Testis (tissue), 3 donors: ENCODE measurements around the gene GSAP. TPM values are rescaled to one million over a fixed set of nuclear protein-coding genes. Genes with fewer than 3 reads are reported as not detected.

ENCODE experiments used
- DNase-seq: peaks from one replicate; pipeline ENCODE4 v3.0.0-alpha.2; 2019
- H3K27ac ChIP-seq, 2 donors: fragments of 200-600 bp; sonication (generic); one replicate each; pipeline ENCODE4 v1.5.1; 2019
- H3K27me3 ChIP-seq: fragments of 200-600 bp; sonication (generic); one replicate; pipeline ENCODE4 v1.5.1; 2019
- H3K36me3 ChIP-seq: fragments of 200-600 bp; sonication (generic); one replicate; pipeline ENCODE4 v1.5.1; 2017; ENCODE audit warnings: low read depth; ENCODE audit errors: missing control alignments
- H3K4me1 ChIP-seq: fragments of 200-600 bp; sonication (generic); one replicate; pipeline ENCODE4 v1.5.1; 2019
- H3K4me3 ChIP-seq, 2 donors: fragments of 200-600 bp; sonication (generic); one replicate each; pipeline ENCODE4 v1.5.1; 2017 to 2019
- H3K9me3 ChIP-seq: fragments of 200-600 bp; sonication (generic); one replicate; pipeline ENCODE4 v1.5.1; 2017
- CTCF ChIP-seq, 3 experiments: fragments of 450-650 bp in 2 of 3; fragments of 200-600 bp in 1 of 3; sonication (generic) in 1 of 3; IDR thresholded peaks; one replicate each; pipeline ENCODE4 v1.5.1; 2016 to 2019; ENCODE audit warnings: antibody characterized with exemption in 3 of 3, mild to moderate bottlenecking in 2 of 3, moderate library complexity in 1 of 3
- POLR2A ChIP-seq: fragments of 450-650 bp; IDR thresholded peaks from one replicate; pipeline ENCODE4 v1.6.1; 2017; ENCODE audit warnings: antibody characterized with exemption, mild to moderate bottlenecking, moderate library complexity
- whole genome bisulfite sequencing, 2 donors: methylation state at CpG; one replicate each; pipeline ENCODE4 v1.1.5; 2018; 5-methylcytosine and 5-hydroxymethylcytosine counted together
- intact Hi-C: fragments of 100-400 bp; cut with DNase I; formaldehyde crosslinking; loops from one replicate; pipeline ENCODE4 v1.15.1; 2023; ENCODE audit warnings: low total_unique reads
- polyA plus RNA-seq: library from polyadenylated mRNA; stranded (reverse); fragments of 350-450 nt; fragmentation: Illumina TruSeq; extraction: RNeasy Lipid Tissue Mini Kit (QIAGEN cat#74804); gene quantifications from one replicate; pipeline ENCODE4 v1.2.3, GENCODE V29; 2014; ENCODE audit warnings: low read depth, low replicate concordance; ENCODE audit not compliant: insufficient read depth
- total RNA-seq, 2 donors: library from RNA; depleted of rRNA; stranded (reverse); fragments of >200 nt; gene quantifications; one replicate each; pipeline ENCODE4 v1.2.3, GENCODE V29; 2016

GSAP gene
- total and polyA plus RNA-seq, 3 donors from 2014 or later: 6.0 to 16.2 (median 14.6) TPM

DNA sequence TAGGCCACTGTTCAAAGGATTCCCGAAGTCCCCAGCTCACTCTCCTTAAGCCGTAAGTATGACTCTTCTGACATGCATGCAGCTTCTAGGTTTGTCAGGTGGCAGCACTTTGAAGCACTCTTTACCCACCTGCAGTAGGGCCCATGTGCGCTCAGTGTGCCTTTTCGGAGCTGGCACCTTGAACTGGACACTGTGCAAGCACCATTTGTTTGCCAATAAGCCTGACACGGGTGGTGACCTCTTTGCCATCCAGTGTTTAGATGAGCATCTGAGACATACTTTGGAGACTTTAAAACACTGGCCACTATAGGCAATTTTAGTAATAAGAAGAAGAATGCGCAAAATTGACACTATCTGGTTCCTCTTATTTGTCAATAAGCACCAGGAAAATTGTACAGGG lies 45.7 kb upstream of the GSAP start:
- no peak overlapping the region for H3K27ac ChIP-seq
- H3K4me1 ChIP-seq: no peaks in the 10 kb centered on the region
- H3K4me3 ChIP-seq: no peak overlapping the region
- H3K9me3 ChIP-seq: no peaks in the 10 kb centered on the region
- no peaks in the 10 kb centered on the region for H3K27me3 ChIP-seq
- no peak for TF ChIP-seq CTCF (IDR thresholded peaks at IDR 0.05)
- no peak for TF ChIP-seq POLR2A
- intact Hi-C loops: no loop called here
- H3K36me3 ChIP-seq: no peaks in the 10 kb centered on the region
- WGBS, 2 donors: 93 to 94% methylated on average over 6 of the region's 6 CpGs
- no peak for DNase-seq

GRCh38 chr7:77461246-77461645 lies 45.1 kb upstream of the GSAP start:
- Histone ChIP-seq H3K27ac (no peak overlapping the region), H3K4me1 (no peaks in the 10 kb centered on the region), H3K9me3 (no peaks in the 10 kb centered on the region), H3K4me3 (no peak overlapping the region), H3K27me3 (no peaks in the 10 kb centered on the region), H3K36me3 (no peaks in the 10 kb centered on the region)
- no peak for TF ChIP-seq CTCF (IDR thresholded peaks at IDR 0.05)
- no peak for TF ChIP-seq POLR2A
- WGBS, 2 donors: 91 to 94% methylated on average over 3 of the region's 3 CpGs
- DNase-seq: no peak
- intact Hi-C loops: no loop called here

DNA sequence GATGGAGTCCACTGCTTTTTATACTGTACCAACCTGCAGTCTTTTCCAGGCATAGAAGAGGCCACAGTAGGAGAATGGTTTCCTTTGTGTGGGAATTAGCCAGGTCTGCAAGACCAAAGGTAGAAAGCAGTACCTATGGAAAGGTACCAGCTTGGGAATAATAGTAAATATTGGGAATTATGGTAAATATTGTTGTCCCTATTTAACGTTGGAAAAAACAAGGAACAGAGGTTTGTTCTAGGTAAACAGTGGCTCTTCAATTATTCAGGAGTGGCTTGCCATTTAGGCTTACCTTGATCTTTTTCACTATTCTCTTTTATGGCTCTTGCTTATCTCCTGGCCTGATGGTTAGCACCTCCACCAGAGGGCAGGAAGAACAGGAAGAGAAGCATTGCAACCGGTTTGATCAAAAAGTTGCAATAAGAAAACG lies 43.9 kb upstream of the GSAP start:
- Histone ChIP-seq H3K27ac (no peak overlapping the region), H3K4me3 (no peak overlapping the region), H3K9me3 (no peaks in the 10 kb centered on the region), H3K4me1 (no peaks in the 10 kb centered on the region), H3K27me3 (no peaks in the 10 kb centered on the region), H3K36me3 (no peaks in the 10 kb centered on the region)
- DNase-seq: no peak
- intact Hi-C loops: no loop called here
- 35 to 58% methylated on average over 3 of the region's 3 CpGs for WGBS, 2 donors
- TF ChIP-seq CTCF (IDR thresholded peaks at IDR 0.05) (no peak), POLR2A (no peak)

GRCh38 chr7:77459311-77459726 lies 43.2 kb upstream of the GSAP start:
- 90 to 92% methylated on average over 2 of the region's 2 CpGs for WGBS, 2 donors
- no peak overlapping the region for H3K27ac ChIP-seq
- H3K4me3 ChIP-seq: no peak overlapping the region
- H3K36me3 ChIP-seq: no peaks in the 10 kb centered on the region
- no peak for DNase-seq
- no peaks in the 10 kb centered on the region for H3K9me3 ChIP-seq
- no peak for TF ChIP-seq CTCF (IDR thresholded peaks at IDR 0.05)
- H3K4me1 ChIP-seq: no peaks in the 10 kb centered on the region
- intact Hi-C loops: no loop called here
- H3K27me3 ChIP-seq: no peaks in the 10 kb centered on the region

DNA sequence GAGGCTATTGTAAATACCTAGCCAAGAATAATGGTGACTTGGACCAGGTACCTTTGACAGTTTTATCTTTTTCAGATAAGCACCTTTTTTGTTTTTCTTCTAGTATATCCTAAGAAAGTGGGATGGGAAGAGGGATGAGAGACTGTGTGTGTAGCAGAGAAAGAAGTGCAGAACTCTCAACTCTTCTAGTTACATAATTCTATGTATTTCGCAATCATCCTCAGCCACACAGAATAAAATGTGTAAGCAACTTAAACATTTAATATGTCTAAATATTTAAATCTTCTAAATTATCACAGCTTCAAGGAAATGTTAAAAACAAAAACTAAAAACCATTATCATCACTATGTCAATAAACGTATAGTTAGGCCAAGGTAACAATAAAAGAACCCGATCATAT lies 42.6 kb upstream of the GSAP start:
- intact Hi-C loops: no loop called here
- no peaks in the 10 kb centered on the region for H3K36me3 ChIP-seq
- WGBS, 2 donors: 95 to 97% methylated on average over 3 of the region's 3 CpGs
- no peak overlapping the region for H3K4me3 ChIP-seq
- TF ChIP-seq CTCF (IDR thresholded peaks at IDR 0.05) (no peak), POLR2A (no peak)
- no peaks in the 10 kb centered on the region for H3K27me3 ChIP-seq
- DNase-seq: no peak
- no peak overlapping the region for H3K27ac ChIP-seq
- no peaks in the 10 kb centered on the region for H3K4me1 ChIP-seq
- no peaks in the 10 kb centered on the region for H3K9me3 ChIP-seq
